Mesendoderm (in vitro differentiated cells): ENCODE data around the gene SCAF11.

Experiments used
- DNase-seq: peaks from one replicate; pipeline ENCODE4 v3.0.0; 2013
- H2AK5ac ChIP-seq: 2 replicates; pipeline ENCODE4 v1.6.1; 2013; ENCODE audit warnings: low read length, inconsistent platforms
- H2BK120ac ChIP-seq: 2 replicates; pipeline ENCODE4 v1.6.1; 2013; ENCODE audit warnings: low read depth, mild to moderate bottlenecking, low read length, moderate library complexity, mixed read lengths
- H2BK15ac ChIP-seq: replicated peaks from 2 replicates; pipeline ENCODE4 v1.6.1; 2013; ENCODE audit warnings: low read depth, mild to moderate bottlenecking, moderate library complexity
- H2BK5ac ChIP-seq: 2 replicates; pipeline ENCODE4 v1.6.1; 2013; ENCODE audit warnings: low read length, inconsistent platforms
- H3K18ac ChIP-seq: 2 replicates; pipeline ENCODE4 v1.6.1; 2013; ENCODE audit warnings: mild to moderate bottlenecking, low read length, mixed read lengths
- H3K23ac ChIP-seq: one replicate; pipeline ENCODE4 v1.6.1; 2013; ENCODE audit warnings: low read length
- H3K27ac ChIP-seq: 2 replicates; pipeline ENCODE4 v1.5.1; 2013; ENCODE audit warnings: low read depth, mild to moderate bottlenecking, inconsistent platforms, low read length, moderate library complexity
- H3K27me3 ChIP-seq: 2 replicates; pipeline ENCODE4 v1.6.1; 2013; ENCODE audit warnings: low read length, control low read depth, mild to moderate bottlenecking, inconsistent platforms; ENCODE audit not compliant: insufficient read depth, poor library complexity
- H3K36me3 ChIP-seq: 2 replicates; pipeline ENCODE4 v1.6.1; 2013; ENCODE audit warnings: low read length, inconsistent platforms; ENCODE audit not compliant: control insufficient read depth, insufficient read depth
- H3K4ac ChIP-seq: one replicate; pipeline ENCODE4 v1.6.1; 2013; ENCODE audit warnings: low read depth, mild to moderate bottlenecking, low read length, moderate library complexity
- H3K4me1 ChIP-seq: 2 replicates; pipeline ENCODE4 v1.6.1; 2013; ENCODE audit warnings: low read depth, low read length, inconsistent platforms; ENCODE audit not compliant: control insufficient read depth
- H3K4me2 ChIP-seq: 2 replicates; pipeline ENCODE4 v1.6.1; 2013; ENCODE audit warnings: low read length
- H3K4me3 ChIP-seq: 2 replicates; pipeline ENCODE4 v1.5.1; 2013; ENCODE audit warnings: mild to moderate bottlenecking, low read length
- H3K56ac ChIP-seq: one replicate; pipeline ENCODE4 v1.6.1; 2013; ENCODE audit warnings: low read length
- H3K79me1 ChIP-seq: 2 replicates; pipeline ENCODE4 v1.6.1; 2013; ENCODE audit warnings: low read length, inconsistent platforms
- H3K79me2 ChIP-seq: 2 replicates; pipeline ENCODE4 v1.6.1; 2013; ENCODE audit warnings: mild to moderate bottlenecking, low read length; ENCODE audit not compliant: control insufficient read depth, insufficient read depth
- H3K9ac ChIP-seq: 2 replicates; pipeline ENCODE4 v1.6.1; 2013; ENCODE audit warnings: low read length, inconsistent platforms
- H4K5ac ChIP-seq: one replicate; pipeline ENCODE4 v1.6.1; 2013; ENCODE audit warnings: low read length
- H4K8ac ChIP-seq: one replicate; pipeline ENCODE4 v1.6.1; 2013; ENCODE audit warnings: low read depth, mild to moderate bottlenecking, control low read depth, low read length, moderate library complexity
- WGBS: extraction: QIAGEN DNeasy Blood & Tissue Kit; methylation state at CpG from one replicate; pipeline ENCODE4 v1.1.7; 2013; ENCODE audit warnings: low lambda C conversion rate, missing lambda C conversion rate; ENCODE audit not compliant: insufficient coverage; ENCODE audit errors: extremely low coverage; 5-methylcytosine and 5-hydroxymethylcytosine counted together

The SCAF11 gene

DNA sequence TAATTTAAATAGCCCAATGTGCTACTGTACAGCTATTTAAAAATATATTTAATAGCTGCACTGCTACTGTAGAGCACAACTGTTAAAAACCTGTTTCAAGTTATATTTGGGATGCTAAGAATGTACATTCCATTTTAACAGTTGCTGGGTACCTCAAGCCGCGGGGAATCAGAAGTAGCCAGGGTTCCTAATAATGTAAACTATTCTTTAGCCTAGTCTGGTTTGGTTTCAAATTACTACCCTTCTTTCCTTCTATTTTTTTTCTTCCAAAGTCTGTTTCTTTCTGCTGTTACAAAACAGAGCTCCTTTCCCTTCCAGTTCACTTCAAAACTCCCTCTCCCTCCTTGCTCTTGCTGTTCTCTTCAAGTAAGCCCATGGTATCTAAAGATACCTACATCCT, 21.3 kb downstream of the SCAF11 start:
- Histone ChIP-seq H3K27me3 (no peaks in the 10 kb centered on the region), H3K4me1 (no peaks in the 10 kb centered on the region), H3K36me3 (no peaks in the 10 kb centered on the region), H4K8ac (no peak overlapping the region), H3K18ac (no peak overlapping the region), H3K56ac (no peak overlapping the region), H4K5ac (no peak overlapping the region), H3K79me2 (peaks cover 27% of the 10 kb centered on the region), H3K23ac (no peak overlapping the region), H3K4me2 (no peak overlapping the region), H2BK5ac (no peak overlapping the region), H3K4me3 (no peak overlapping the region), H3K4ac (no peak overlapping the region), H2BK15ac (no peak overlapping the region), H2AK5ac (no peak overlapping the region), H2BK120ac (no peak overlapping the region), H3K79me1 (peaks cover 8% of the 10 kb centered on the region), H3K27ac (no peak overlapping the region), H3K9ac (no peak overlapping the region)
- no CpG with 5 or more reads among the region's 2 CpGs for WGBS
- no peak for DNase-seq

DNA sequence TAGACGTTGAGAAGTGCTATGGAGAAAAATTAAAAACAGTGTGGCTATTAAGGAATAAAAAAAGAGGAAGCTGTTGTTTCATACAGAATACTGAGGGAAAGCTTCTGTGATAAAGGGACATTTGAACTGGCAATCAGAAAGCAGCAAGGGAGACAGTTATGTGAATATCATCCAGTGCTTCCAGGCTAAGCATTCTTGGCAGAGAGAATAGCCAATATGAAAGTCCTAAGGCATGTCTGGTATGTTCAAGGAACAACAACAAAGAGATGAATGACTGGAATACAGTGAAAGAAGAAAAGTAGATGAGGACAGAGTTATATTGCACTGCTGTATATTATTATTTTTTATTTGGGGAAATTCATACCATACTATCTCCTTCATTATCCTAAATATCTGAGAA, 23.9 kb downstream of the SCAF11 start:
- Histone ChIP-seq H3K27me3 (no peaks in the 10 kb centered on the region), H3K18ac (no peak overlapping the region), H3K36me3 (no peaks in the 10 kb centered on the region), H3K4me2 (no peak overlapping the region), H3K56ac (no peak overlapping the region), H4K8ac (no peak overlapping the region), H3K79me1 (peaks cover 5% of the 10 kb centered on the region), H2BK120ac (no peak overlapping the region), H3K4me3 (no peak overlapping the region), H2BK5ac (no peak overlapping the region), H2AK5ac (no peak overlapping the region), H2BK15ac (no peak overlapping the region), H3K27ac (no peak overlapping the region), H3K4me1 (no peaks in the 10 kb centered on the region), H3K23ac (no peak overlapping the region), H3K4ac (no peak overlapping the region), H3K79me2 (peaks cover 16% of the 10 kb centered on the region), H4K5ac (no peak overlapping the region), H3K9ac (no peak overlapping the region)
- DNase-seq = peak; percentile 44
- WGBS = no CpG with 5 or more reads among the region's 1 CpG

DNA sequence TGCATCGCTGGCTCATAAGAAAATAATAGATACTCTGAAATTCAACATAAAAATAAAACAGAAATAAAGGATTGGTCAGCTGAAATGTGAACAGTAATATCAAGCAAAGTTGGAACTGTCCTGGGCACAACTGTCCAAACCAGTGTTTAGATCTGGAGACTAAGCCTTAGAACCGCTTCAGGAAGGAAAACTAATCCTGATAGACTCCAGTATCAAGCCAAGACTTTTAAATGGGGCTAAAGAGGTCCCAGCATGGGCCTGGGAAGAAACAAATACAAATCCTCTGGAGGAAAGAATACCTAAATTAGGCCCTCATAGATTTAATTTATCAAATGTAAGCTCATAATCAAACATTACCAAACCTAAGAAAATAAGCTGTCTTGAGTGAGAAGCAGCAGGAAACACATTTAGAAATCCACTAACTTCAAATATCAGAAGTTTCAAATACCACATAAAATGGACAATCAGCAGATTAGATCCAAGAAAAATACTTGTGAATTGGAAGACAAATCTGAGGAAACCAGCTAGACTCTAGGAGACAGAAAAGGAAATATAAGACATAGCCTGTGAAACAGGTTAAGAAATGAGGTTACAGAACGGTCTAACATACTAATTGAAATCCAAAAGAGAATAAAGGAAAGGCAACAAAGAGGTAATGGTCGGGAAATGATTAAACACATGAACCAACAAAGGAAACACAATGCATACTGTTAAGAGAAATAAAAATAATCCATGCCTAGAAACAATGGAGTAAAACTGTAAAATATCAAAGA, 27.6 kb downstream of the SCAF11 start:
- Histone ChIP-seq H3K4me3 (no peak overlapping the region), H4K5ac (no peak overlapping the region), H3K4me1 (no peaks in the 10 kb centered on the region), H3K9ac (no peak overlapping the region), H3K18ac (no peak overlapping the region), H3K23ac (no peak overlapping the region), H3K56ac (no peak overlapping the region), H3K79me1 (peaks cover 2% of the 10 kb centered on the region), H2AK5ac (no peak overlapping the region), H3K27ac (no peak overlapping the region), H2BK5ac (no peak overlapping the region), H3K27me3 (no peaks in the 10 kb centered on the region), H4K8ac (no peak overlapping the region), H3K4me2 (no peak overlapping the region), H3K36me3 (no peaks in the 10 kb centered on the region), H3K79me2 (peaks cover 6% of the 10 kb centered on the region), H2BK15ac (no peak overlapping the region), H3K4ac (no peak overlapping the region), H2BK120ac (no peak overlapping the region)
- DNase-seq = no peak
- no CpG with 5 or more reads among the region's 4 CpGs for WGBS

DNA sequence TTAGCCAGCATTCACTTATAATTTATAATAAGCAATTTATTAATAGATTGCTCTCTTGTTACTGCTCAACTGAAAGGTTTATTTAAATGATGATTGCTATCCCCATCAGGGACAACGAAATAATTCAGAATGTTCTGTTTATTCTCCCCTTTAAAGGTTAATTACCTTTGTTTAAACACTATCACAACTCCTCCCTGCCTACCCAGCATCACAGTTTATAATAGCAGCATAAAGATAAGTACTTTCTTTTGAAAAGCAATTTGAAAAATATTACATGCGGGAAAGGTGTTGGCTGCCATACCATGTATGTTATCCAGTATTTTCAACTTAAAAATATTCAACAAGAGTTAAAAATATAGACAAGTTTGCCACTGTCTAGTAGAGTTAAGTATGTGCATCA, 30.6 kb downstream of the SCAF11 start:
- H3K56ac ChIP-seq = no peak overlapping the region
- no peaks in the 10 kb centered on the region for H3K27me3 ChIP-seq
- H3K4me1 ChIP-seq = no peaks in the 10 kb centered on the region
- no peak overlapping the region for H2BK120ac ChIP-seq
- no peak overlapping the region for H3K4me3 ChIP-seq
- H2BK15ac ChIP-seq = no peak overlapping the region
- H3K18ac ChIP-seq = no peak overlapping the region
- WGBS = no CpG with 5 or more reads among the region's 2 CpGs
- H3K9ac ChIP-seq = no peak overlapping the region
- no peaks in the 10 kb centered on the region for H3K36me3 ChIP-seq
- H4K5ac ChIP-seq = no peak overlapping the region
- no peak overlapping the region for H3K23ac ChIP-seq
- H3K79me1 ChIP-seq = peaks cover 1% of the 10 kb centered on the region
- H3K4me2 ChIP-seq = no peak overlapping the region
- H3K4ac ChIP-seq = no peak overlapping the region
- H3K27ac ChIP-seq = no peak overlapping the region
- DNase-seq = no peak
- no peak overlapping the region for H2BK5ac ChIP-seq
- H4K8ac ChIP-seq = no peak overlapping the region
- no peak overlapping the region for H2AK5ac ChIP-seq
- peaks cover under 1% of the 10 kb centered on the region for H3K79me2 ChIP-seq

DNA sequence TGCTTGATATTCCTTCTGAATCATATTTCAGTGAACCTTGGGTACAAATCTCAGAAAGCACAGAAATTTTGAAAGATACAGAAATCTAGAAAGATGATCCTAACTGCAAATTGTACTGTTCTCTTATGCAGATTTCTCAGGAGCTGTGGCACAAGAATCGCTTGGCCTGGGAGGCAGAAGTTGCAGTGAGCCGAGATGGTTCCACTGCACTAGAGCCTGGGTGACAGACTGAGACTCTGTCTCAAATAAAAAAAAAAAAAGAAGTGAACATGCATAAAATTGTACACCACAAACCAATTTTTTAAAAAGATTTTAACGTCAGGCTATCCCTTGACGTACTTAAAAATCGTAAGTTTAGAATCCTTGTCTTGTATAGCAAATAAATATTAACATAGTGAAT, 31.3 kb downstream of the SCAF11 start:
- Histone ChIP-seq H3K79me2 (no peaks in the 10 kb centered on the region), H3K27me3 (no peaks in the 10 kb centered on the region), H2BK120ac (no peak overlapping the region), H2AK5ac (no peak overlapping the region), H2BK15ac (no peak overlapping the region), H4K5ac (no peak overlapping the region), H3K4me1 (no peaks in the 10 kb centered on the region), H3K56ac (no peak overlapping the region), H3K23ac (no peak overlapping the region), H3K4me3 (no peak overlapping the region), H4K8ac (no peak overlapping the region), H3K18ac (no peak overlapping the region), H3K27ac (no peak overlapping the region), H3K36me3 (no peaks in the 10 kb centered on the region), H3K79me1 (no peaks in the 10 kb centered on the region), H3K9ac (no peak overlapping the region), H3K4me2 (no peak overlapping the region), H2BK5ac (no peak overlapping the region), H3K4ac (no peak overlapping the region)
- DNase-seq = no peak
- WGBS = no CpG with 5 or more reads among the region's 5 CpGs

DNA sequence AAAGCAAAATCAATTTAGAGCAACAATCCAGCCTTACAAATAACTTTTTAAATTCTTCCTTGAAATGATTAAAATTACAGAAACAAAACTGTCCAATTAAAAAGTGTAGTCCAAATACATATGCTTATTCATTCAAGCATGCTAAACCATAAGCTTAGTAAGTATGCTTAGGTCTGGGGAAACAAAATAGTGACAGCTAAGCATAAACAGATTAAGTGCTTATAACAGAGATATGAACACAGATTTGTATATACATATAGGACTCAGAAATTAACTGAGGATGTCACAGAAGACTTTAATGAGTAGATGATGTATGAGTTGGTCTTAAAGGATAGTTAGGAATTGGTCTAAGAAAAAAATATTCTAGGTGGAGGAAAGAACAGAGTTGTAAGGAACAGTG, 41.8 kb downstream of the SCAF11 start:
- no peaks in the 10 kb centered on the region for H3K79me2 ChIP-seq
- H2BK15ac ChIP-seq = no peak overlapping the region
- no peak overlapping the region for H2BK120ac ChIP-seq
- H3K4ac ChIP-seq = no peak overlapping the region
- H3K4me3 ChIP-seq = no peak overlapping the region
- H3K4me1 ChIP-seq = no peaks in the 10 kb centered on the region
- H3K4me2 ChIP-seq = no peak overlapping the region
- no peak overlapping the region for H3K9ac ChIP-seq
- H3K36me3 ChIP-seq = no peaks in the 10 kb centered on the region
- no peak overlapping the region for H2BK5ac ChIP-seq
- H3K27ac ChIP-seq = no peak overlapping the region
- no peak overlapping the region for H2AK5ac ChIP-seq
- no peak overlapping the region for H4K5ac ChIP-seq
- no peak overlapping the region for H3K23ac ChIP-seq
- no peak overlapping the region for H3K18ac ChIP-seq
- no peaks in the 10 kb centered on the region for H3K79me1 ChIP-seq
- no peak for DNase-seq
- no peaks in the 10 kb centered on the region for H3K27me3 ChIP-seq
- H4K8ac ChIP-seq = no peak overlapping the region
- H3K56ac ChIP-seq = no peak overlapping the region
